Fibroblast of skin of right biceps (primary cell): ENCODE measurements around the gene SH2D3A.
A peak's percentile ranks its signal among the peaks of the same experiment; 100 is the strongest.

Experiments used
- DNase-seq: peaks from one replicate; pipeline ENCODE4 v3.0.0-alpha.2; 2013

SH2D3A gene

GRCh38 chr19:6736917-6737283 lies 30.3 kb downstream of the SH2D3A start:
- DNase-seq, result no peak

DNA sequence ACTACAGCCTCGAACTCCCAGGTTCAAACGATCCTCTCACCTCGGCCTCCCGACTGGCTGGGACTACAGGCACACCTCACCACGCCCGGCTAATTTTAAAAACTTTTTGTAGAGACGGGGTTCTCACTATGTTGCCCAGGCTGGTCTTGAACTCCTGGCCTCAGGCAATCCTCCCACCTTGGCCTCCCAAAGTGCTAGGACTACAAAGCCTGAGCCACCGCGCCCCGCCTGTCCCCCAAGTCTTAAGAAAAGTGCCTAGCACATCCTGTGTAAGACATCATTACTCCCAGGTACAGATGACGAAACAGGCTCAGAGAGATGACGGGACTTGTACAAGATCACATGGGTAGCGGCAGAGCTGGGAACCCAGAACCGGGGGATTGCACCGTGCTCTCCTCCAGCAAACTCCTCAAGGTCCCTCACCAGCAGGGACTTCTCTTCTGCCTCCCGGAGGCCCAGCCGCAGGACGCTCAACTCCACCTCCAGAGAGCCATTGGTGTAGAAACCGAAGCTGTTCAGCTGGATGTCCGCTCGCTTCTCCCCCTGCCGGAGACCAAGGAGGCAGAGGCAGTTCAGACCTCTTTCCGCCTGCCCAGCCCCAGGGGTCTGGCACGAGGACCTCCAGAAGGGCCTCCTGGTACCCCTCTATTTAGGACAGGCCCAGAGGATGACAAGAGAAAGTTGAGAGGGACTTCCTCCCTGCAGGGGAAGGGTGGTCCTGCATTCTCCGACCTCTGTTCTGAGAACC lies 30.9 kb downstream of the SH2D3A start:
- DNase-seq, result peak; percentile 87

GRCh38 chr19:6735181-6735911 lies 31.9 kb downstream of the SH2D3A start:
- DNase-seq, result peak; percentile 22

GRCh38 chr19:6734096-6734696 lies 33.0 kb downstream of the SH2D3A start:
- DNase-seq, result no peak

GRCh38 chr19:6733338-6734095 lies 33.7 kb downstream of the SH2D3A start:
- no peak for DNase-seq

- no peak for DNase-seq
Observed at GRCh38 chr19:6732803-6733337, 34.4 kb downstream of the SH2D3A start.

DNA sequence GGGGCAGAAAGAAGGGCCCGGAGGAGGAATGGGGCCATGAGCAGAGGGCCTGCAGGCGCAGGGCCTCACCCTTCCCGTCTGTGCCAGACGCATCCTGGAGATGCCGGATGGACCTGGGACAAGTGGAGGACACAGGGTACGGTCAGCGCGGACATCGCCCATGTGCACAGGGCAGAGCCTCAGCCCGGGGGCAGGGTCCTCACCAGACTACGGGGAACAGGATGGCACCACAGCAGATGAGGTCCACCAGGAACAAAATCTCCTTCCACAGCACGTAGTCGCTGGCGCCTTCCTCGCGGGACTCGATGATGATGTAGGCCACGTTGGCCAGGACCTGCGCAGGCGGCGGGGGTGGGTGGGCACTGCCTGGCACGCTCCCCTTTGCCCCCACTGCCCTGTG lies 35.4 kb downstream of the SH2D3A start:
- no peak for DNase-seq

- DNase-seq, result no peak
Observed at GRCh38 chr19:6730941-6731670, 36.1 kb downstream of the SH2D3A start.

GRCh38 chr19:6730153-6730804 lies 37.0 kb downstream of the SH2D3A start:
- DNase-seq, result no peak

DNA sequence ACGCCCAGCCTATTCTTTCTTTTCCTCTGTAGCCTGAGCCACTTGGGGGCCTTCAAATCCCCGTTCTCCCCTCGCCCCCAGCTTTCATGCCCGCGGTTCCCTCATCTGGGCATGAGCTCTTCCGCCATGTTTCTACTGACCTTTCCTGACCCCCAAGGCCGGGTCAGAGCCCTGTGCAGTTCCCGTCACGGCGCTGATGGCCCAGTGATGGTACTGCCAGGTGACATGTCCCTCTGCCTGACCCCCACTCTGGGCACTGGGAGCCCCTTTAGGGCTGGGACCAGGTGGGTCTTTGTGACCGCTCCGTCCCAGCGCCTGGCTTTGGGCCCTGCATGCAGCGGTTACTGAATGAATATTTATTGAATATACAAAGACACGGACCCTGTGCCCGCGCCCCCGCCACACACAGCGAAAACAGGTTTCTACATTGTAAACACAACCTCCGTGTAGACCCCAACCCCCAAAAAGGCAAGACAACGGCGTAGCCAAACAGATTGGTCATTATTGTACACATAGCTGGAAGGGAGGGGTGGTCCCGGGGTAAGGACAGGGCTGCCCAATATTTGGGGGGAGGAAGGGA lies 37.6 kb downstream of the SH2D3A start:
- DNase-seq, result no peak

- no peak for DNase-seq
Observed at GRCh38 chr19:6728346-6728745, 38.9 kb downstream of the SH2D3A start.

DNA sequence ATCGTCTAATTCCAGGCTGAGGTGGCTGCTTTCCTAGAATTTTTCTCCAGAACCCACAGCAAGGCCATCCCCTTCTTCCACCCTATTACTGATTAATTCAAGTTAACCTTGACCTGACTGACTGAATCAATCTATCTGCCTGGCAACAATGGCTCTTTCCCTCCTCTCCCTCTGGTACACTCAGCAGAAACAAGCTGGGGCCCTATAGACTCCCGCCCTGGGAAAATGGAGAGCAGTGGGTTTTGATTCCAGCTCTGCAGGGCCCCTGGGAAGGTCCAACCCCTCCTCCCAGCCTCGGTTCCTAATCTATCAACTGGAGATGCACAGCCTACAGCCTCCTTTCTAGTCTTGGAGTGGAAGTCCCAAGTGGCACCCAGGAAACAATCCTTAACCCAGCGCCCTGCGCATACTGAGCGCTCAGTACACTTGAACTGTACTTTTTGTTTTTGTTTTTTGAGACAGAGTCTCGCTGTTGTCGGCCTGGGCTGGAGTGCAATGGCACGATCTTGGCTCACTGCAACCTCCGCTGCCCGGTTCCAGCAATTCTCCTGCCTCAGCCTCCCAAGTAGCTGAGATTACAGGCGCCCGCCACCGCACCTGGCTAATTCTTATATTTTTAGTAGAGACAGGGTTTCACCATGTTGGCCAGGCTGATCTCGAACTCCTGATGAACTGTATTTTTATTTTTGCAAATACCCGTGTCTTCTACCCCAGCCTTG lies 41.6 kb downstream of the SH2D3A start:
- no peak for DNase-seq

DNA sequence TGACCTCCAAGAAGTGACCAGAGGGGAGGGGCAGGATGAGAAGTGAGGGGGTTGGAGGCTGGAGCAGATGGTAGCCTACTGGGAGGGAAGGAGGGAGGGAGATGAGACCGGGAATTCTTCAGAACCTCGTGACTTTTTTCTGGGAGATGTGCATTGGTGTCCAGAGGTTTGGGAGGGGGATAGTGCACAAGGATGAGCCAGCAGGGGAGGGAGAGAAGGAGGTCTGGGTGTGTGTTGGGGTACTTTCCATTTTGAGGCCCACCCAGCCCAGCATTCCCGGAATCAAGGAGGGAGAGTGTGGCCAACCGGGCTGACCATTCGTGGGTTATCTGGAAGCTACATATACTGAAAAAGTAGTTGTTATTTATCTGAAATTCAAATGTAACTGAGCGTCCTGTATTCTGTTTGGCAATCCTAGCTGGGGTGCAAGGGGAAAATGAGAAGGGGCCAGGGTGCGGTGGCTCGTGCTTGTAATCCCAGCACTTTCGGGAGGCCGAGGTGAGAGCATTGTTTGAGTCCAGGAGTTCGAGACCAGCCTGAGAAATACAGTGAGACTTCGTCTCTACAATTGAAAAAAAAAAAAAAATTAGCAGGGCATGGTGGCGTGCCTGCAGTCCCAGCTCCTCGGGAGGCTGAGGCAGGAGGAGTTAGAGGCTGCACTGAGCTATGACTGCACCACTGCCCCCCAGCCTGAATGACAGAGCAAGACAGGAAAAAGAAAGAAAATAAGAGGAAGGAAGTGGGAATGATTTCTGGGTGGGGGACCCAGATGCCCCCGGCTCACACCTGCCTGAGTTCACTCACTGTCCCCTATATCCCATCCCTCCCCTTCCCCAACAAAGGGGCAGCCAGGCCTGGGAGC lies 42.4 kb downstream of the SH2D3A start:
- DNase-seq, result no peak

GRCh38 chr19:6723738-6724137 lies 43.5 kb downstream of the SH2D3A start:
- DNase-seq, result peak; percentile 29

GRCh38 chr19:6723108-6723618 lies 44.1 kb downstream of the SH2D3A start:
- DNase-seq, result peak; percentile 51

- no peak for DNase-seq
Observed at GRCh38 chr19:6721773-6722172, 45.5 kb downstream of the SH2D3A start.

- DNase-seq, result no peak
Observed at GRCh38 chr19:6721138-6721474, 46.1 kb downstream of the SH2D3A start.

- DNase-seq, result peak; percentile 49
Observed at GRCh38 chr19:6720369-6721137, 46.7 kb downstream of the SH2D3A start, which contains the start of gene C3. TSS of gene C3 (minus strand) at chr19:6720650. CDS start at chr19:6720589, 61 bp downstream.

DNA sequence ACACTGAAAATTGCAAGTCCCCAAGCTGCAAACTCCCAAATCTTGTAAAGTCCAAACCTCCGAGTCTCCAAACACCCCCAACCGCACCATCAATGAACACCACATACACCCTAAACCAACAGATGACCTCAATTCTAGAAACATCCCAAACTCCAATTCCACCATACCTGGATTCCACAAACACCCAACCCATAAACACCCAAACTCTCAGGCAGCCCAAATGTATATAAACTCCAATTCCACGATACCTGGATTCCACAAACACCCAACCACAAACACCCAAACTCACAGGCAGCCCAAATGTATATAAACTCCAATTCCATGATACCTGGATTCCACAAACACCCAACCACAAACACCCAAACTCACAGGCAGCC lies 47.3 kb downstream of the SH2D3A start:
- no peak for DNase-seq
